ENCODE measurements around the gene CIART.

DNA sequence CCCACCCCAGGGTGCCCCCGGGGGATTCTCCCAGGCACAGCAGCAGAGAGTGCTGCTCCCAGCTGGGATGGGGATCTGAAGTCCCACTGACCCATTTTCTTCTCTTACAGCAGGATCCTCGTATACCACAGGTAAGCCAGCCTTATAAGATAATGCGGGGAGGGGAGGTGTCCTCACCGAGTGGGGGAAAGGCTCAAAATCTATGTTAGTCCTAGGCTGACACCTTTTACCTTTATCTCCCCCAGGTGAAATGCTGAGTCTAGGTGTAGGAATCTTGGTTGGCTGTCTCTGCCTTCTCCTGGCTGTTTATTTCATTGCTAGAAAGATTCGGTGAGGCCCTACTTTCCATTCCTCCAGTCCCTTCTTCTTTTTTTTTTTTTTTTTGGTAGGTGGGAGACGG is 18.8 kb upstream of the CIART start:
- TF ChIP-seq, protein P1, sequence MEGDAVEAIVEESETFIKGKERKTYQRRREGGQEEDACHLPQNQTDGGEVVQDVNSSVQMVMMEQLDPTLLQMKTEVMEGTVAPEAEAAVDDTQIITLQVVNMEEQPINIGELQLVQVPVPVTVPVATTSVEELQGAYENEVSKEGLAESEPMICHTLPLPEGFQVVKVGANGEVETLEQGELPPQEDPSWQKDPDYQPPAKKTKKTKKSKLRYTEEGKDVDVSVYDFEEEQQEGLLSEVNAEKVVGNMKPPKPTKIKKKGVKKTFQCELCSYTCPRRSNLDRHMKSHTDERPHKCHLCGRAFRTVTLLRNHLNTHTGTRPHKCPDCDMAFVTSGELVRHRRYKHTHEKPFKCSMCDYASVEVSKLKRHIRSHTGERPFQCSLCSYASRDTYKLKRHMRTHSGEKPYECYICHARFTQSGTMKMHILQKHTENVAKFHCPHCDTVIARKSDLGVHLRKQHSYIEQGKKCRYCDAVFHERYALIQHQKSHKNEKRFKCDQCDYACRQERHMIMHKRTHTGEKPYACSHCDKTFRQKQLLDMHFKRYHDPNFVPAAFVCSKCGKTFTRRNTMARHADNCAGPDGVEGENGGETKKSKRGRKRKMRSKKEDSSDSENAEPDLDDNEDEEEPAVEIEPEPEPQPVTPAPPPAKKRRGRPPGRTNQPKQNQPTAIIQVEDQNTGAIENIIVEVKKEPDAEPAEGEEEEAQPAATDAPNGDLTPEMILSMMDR (IDR thresholded peaks at IDR 0.05), result no peak
- TF ChIP-seq POLR2AphosphoS5 (IDR thresholded peaks at IDR 0.05), result no peak
